Activated gamma-delta T cell treated with Interleukin-2 at 50 U/mL for 16 hours (primary cell): Measurements from ENCODE around the gene COA8.
"Not testable (repeated sequence)": the region's sequence is repeated elsewhere in the genome, so short reads cannot be mapped to it uniquely, and the experiment has no call there.

Source experiments
- DNase-seq: peaks from one replicate; pipeline ENCODE4 v3.0.0-alpha.2; 2020

The COA8 gene

GRCh38 chr14:103576371-103577024, 13.7 kb downstream of the COA8 start:
- no peak for DNase-seq

GRCh38 chr14:103578401-103579075, 15.8 kb downstream of the COA8 start:
- DNase-seq: no peak

GRCh38 chr14:103581206-103581605, 18.4 kb downstream of the COA8 start:
- no peak for DNase-seq

GRCh38 chr14:103581954-103582703, 19.4 kb downstream of the COA8 start:
- no peak for DNase-seq

- DNase-seq: no peak
These were observed 21.7 kb downstream of the COA8 start for GRCh38 chr14:103584326-103584915.

- DNase-seq: no peak
These were observed 30.8 kb downstream of the COA8 start for GRCh38 chr14:103593577-103593976.

- DNase-seq: no peak
These were observed 31.5 kb downstream of the COA8 start for GRCh38 chr14:103594265-103594664.

- DNase-seq: no peak
These were observed 35.0 kb downstream of the COA8 start for GRCh38 chr14:103597623-103598377.

GRCh38 chr14:103600503-103600902, 37.7 kb downstream of the COA8 start:
- no peak for DNase-seq

GRCh38 chr14:103604620-103605019, 41.9 kb downstream of the COA8 start:
- no peak for DNase-seq

GRCh38 chr14:103606963-103607668, 44.4 kb downstream of the COA8 start:
- DNase-seq: peak; percentile 48

- DNase-seq: no peak
These were observed 45.1 kb downstream of the COA8 start for GRCh38 chr14:103607822-103608221.

GRCh38 chr14:103609081-103609480, 46.3 kb downstream of the COA8 start:
- not testable (repeated sequence) for DNase-seq

GRCh38 chr14:103611215-103611614, 48.5 kb downstream of the COA8 start:
- DNase-seq: no peak

GRCh38 chr14:103613517-103613916, 50.8 kb downstream of the COA8 start:
- no peak for DNase-seq

GRCh38 chr14:103616635-103617300, 54.0 kb downstream of the COA8 start:
- DNase-seq: no peak

- DNase-seq: no peak
These were observed 56.3 kb downstream of the COA8 start for GRCh38 chr14:103619057-103619456.

GRCh38 chr14:103621860-103622259, 59.1 kb downstream of the COA8 start:
- no peak for DNase-seq

- no peak for DNase-seq
These were observed 60.5 kb downstream of the COA8 start for GRCh38 chr14:103623308-103623707.

- DNase-seq: no peak
These were observed 61.2 kb downstream of the COA8 start for GRCh38 chr14:103623883-103624482.

- no peak for DNase-seq
These were observed 62.1 kb downstream of the COA8 start for GRCh38 chr14:103624860-103625259.
